ENCODE data around the gene VWA7.

The VWA7 gene

DNA sequence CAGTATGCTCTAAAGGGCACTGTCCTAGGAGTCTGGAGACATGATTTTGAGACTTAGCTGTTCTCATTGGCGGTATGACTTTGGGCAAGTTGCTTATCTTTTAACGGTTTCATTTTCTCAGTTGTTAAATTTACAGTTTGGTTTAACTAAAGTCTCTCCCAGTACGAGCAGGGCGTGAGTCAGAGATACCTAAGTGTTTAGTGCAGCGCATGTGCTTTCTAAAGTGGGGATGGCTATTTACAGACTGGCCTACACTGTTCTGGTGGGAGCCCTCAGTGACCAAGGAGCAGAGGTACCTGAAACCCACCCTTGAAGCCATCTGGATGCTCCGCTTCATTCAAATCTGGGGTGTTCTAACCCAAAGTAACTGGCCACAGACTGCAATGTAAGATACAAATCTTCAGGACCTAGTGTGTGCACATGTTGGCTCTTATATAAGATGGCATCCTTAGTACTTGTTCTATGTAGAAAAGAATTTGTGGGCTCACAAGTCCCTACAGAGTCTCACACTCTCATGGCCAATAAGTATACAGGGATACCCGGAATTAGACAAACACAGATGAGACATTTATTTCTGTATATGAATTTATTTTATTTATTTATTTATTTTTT lies 26.6 kb downstream of the VWA7 start:
- no peak for DNase-seq

DNA sequence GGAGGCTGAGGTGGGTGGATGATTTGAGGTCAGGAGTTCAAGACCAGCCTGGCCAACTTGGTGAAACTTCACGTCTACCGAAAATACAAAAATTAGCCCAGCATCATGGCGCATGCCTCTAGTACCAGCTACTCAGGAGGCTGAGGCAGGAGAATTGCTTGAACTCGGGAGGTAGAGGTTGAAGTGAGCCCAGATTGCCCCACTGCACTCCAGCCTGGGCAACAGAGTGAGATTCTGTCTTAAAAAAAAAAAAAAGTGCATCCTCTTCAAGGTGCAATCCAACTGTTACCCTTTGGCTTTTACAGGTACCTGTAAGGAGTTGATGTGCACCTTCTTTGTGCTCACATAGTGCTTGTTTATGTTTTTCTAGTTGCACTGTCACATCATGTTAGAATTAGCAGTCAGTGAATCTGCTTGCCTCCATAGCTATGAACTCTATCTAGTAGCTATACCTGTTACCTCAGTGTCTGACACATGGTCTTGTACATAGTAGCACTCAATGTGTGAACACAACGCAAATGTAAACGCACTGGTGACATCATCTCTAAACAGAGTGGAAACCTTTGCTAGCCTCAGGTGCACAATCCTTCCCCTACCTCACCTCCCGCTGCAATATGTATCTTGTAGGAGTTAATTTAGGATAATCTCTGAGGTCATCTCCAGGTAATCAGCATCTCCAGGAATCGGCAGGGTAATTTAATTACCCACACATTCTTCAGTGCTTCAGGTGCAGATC lies 27.7 kb downstream of the VWA7 start:
- DNase-seq = no peak

DNA sequence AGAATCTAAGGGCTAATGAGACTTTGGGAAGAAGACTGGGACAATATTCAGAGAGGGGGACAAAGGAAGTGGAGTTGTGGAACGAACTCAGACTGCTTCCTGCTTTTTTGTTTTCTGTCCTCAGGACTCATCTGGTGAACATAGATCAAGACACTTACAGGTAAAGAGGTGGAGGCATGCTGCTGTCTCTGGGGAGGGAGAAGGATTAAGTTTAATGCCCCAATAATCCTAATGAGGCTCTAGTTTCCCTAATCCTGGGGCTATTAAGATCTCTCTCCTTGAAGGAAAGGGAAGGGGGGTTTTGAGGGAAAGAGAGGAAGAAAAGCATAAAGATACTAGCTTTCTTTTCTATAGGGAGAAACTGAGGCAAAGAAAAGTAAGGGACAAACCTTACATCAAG lies 32.7 kb downstream of the VWA7 start:
- DNase-seq = no peak

DNA sequence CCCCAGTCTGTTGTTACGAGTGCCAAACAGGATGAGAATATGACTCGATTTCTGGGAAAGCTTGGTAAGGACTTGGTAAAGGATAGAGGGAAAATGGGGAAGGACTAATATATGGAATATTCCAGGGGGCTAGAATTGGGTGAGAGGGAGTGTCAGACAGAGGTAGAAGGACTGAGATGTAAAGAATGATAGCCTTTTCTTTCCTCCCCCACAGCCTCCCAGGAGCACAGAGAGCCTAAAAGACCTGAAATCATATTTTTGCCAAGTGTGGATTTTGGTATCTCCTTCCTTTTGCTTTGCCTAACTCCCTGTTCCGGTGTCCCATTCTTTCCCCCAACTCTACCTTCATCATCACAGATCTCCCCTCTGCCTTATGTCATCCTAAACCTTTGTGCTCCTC lies 34.2 kb downstream of the VWA7 start:
- DNase-seq = no peak

DNA sequence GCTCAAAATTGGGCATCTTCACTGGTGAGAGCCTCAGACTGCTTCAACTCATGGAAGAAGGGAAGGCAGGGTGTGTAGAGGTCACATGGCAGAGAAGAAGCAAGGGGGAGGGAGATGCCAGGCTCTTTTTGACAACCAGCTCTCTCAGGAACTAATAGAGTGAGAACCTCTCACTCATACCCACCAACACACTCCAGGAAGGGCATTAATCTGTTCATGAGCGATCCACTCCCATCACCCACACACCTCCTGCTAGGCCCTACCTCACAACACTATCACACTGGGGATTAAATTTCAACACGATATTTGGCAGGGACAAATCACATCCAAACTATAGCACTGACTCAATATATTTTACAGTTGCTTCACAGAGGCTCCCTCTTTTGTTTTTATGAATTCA lies 35.3 kb downstream of the VWA7 start:
- DNase-seq = no peak

DNA sequence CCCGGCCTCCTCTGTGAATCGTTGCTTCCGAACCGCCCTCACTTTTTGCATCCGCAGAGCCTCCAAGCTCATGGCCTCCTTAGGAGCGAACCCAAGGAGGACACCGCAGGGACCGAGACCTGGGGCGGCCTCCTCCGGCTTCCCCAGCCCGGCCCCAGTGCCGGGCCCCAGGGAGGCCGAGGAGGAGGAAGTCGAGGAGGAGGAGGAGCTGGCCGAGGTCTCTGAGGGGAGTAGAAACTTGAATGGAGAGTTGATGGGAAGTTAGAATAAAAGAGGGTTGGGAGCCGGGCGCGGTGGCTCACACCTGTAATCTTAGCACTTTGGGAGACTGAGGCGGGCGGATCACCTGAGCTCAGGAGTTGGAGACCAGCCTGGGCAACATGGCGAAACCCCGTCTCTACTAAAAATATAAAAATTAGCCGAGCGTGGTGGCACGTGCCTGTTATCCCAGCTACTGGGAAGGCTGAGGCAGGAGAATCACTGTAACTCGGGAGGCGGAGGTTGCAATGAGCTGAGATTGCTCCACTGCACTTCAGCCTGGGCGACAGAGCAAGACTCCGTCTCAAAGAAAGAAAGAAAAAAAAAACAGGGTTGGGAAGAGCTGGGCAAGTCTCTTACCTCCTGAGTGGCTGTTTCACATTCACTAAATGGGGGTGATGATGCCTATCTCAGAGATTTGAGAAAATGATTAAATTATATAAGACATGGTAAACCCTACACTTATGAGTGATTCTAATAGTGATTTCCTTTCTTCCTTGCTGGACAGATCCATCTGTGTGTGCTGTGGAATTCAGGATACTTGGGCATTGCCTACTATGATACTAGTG lies 36.5 kb downstream of the VWA7 start:
- peak in 1 of 3 experiments; percentile 52 for DNase-seq

DNA sequence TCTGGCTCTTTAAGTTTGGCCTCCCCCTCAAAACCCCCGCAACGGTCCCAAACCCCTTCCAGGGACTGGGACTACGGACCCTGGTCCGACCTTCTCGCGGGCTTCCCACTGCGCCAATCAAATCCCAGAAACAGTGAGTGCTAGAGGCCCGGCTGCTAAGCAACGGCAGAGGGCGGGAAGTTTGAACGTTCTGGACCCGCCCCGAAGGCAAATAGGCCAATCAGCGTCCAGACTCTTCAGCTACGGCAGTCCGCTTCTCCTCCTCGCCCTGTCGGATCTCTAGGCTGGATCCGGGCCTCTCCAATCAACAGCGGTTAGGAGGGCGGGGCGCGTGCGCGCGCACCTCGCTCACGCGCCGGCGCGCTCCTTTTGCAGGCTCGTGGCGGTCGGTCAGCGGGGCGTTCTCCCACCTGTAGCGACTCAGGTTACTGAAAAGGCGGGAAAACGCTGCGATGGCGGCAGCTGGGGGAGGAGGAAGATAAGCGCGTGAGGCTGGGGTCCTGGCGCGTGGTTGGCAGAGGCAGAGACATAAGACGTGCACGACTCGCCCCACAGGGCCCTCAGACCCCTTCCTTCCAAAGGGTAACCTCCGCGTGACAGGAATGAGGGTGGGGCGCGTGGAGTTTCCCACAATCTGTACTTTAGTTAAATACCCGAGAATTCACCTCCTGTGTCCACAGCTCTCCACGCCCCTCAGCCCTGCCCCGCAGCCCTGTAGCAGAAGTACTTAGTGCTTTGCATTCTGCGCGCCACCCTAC lies 37.3 kb downstream of the VWA7 start, which contains the start of gene MSH5:
TSS of gene MSH5 (plus strand) at position 367 of the 758 bp plus-strand sequence. CDS start 462 bp downstream, outside the sequence.
- DNase-seq = peak; percentile 99 to 100 (median 99)

DNA sequence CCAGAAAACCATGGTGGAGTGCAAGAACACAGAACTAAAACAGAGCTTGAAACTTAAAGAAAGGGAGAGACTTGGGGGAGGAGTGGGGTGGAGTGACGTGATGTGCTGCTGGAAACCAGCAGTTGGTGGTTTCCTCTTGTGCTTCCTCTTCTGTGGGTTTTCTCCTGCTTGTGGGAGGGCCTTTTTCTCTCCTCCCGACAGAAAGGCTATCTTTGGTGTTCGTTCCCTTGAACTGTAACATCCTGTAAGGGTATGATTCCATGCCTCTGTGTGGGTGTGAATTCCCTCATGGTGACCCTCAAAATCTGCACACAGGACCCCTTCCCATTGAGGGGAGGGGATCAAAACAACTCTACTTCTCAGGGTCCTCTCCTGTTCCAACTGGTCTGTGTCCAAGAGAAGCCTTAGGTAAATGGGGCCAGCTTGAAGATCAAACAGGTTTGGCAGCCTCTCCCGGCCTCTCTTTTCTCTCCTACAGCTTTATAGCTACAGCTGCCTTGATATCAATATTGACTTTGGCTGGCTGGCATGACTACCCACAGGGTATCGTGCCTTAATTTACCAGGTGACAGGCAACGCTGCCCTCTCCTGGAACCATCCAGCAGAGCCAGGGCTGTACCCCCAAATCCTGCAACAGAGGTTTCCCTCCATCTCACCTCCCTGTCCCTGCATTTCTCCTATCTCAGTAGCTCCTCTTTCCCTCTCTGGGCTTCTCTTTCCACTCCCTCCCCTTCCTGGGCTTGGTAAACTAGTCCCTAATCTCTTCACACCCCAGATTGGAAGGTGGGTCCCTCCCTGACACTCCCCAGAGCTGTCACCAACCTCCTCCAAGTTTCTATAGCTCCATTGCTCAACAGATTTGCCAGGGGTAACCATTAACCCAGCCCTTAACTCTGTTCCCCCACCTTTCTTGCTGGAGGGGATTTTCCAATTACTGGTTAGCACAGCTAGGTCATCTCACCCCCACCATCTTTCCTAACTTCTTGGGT lies 38.8 kb downstream of the VWA7 start:
- peak; percentile 10 to 92 (median 84) for DNase-seq

DNA sequence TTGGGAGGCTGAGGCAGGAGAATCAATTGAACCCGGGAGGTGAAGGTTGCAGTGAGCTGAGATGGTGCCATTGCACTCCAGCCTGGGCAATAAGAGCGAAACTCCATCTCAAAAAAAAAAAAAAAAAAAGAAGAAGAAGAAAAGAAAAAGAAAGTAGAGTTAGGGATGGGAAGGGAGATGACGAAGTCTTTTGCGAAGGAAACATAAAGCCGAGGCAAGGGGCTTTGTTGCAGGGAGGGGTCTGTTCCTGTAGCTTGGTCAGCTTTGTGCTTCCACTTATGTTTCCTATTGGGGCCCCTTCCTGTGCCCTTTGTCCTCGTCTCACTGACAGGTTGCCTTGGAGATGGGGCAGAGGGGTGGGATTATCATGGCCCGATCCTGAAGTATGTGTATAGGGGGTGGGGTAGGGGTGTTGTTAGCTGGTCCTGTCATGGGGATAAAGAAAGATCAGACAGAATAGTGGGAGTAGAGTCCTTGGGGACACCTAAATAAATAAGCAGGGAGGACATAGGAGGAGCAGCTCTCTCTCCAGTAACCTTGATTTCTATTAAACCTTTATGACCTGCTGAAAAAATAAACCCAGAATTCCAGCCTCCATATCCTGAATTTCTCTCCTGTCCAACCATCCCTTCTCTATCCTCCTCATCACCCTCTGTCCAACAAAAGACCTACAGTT lies 39.7 kb downstream of the VWA7 start:
- peak in 2 of 3 experiments; percentile 47 to 82 for DNase-seq

DNA sequence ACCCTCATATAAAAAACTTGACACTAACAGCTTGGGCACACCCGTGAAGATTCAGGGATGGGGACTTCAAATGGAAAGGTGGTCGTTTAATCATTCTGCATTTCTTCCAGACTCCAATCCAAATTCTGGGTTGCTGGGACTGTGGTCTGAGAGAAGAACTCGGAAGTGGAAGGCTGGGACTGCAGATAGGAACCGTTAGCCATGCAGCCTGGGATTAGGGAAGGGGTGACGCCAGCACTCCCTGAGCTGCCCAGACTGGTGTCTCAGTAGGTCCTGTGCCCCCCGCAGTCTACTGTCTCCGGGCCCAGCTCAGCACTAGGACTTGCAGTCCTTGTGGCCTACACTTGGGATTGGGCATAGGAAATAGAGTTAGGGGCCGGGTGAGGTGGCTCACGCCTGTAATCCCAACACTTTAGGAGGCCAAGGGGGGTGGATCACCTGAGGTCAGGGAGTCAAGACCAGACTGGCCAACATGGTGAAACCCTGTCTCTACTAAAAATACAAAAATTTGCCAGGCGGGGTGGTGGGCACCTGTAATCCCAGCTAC lies 40.3 kb downstream of the VWA7 start:
- no peak for DNase-seq

DNA sequence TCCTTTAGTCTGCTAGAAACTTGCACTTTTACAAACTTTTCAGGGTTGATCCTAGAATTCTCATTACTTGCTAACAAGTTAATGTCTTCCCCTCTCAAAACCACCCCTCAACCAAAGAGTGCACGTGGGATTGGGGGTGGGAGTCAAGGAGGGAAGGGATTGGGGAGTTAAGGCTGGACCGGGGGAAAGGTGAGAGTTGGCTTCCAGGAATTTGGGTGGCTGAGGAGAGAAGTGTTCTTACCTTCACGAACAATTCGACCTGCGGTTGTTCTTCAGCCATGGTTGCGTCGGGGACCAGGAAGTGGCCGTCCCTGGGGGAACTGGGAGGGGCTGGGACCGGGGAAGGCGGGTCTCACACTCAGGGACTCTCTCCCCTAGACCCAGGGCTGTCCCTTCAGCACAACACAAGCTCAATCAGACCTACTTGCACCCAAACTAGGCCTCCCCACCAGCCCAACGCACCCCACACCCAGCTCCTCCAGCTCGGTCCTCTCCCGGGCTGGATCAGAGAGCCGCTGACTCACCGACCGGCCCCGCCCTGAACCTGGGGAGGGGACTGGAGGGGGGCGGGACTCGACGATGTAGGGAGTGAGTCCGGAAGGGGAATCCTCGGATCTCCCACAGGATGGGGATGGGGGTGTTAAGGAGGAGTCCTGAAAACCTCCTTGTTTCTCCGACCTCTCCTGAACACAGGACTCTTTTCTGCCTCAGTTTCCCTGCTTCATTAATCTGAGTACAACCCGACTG lies 40.9 kb downstream of the VWA7 start, which contains the start of gene CLIC1:
TSS of gene CLIC1 (minus strand) at position 510 of the 747 bp plus-strand sequence. CDS start at position 280, 230 bp downstream.
- DNase-seq = peak; percentile 72 to 89 (median 77)

DNA sequence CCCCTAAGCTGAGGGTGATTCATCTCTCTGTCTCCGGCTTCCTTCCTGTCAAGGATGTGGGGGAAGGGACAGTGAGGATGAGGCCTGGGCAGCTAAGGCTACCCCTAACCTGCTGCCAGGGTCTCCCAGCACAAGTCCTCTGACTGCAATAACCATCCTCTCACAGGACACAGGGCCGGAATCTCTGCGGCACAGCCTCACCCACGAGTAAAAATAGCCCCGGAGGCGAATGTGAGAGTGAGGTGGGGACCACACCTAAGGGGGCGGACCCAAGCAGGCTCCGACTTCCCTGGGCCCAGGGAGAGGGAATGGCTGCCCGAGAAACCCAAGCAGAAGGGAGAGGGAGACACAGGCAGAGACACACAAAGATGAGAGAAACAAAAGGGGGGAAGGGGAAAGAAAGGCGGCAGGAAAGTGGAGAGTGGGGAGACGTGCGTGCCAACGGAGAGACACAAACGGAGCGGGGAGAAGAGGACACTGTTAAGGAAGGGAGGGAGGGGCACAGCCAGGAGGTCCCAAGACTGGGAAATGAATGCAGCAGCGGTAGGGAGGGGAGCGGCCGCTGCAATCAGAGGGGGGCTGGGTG lies 42.2 kb downstream of the VWA7 start:
- peak; percentile 8 to 47 (median 35) for DNase-seq

DNA sequence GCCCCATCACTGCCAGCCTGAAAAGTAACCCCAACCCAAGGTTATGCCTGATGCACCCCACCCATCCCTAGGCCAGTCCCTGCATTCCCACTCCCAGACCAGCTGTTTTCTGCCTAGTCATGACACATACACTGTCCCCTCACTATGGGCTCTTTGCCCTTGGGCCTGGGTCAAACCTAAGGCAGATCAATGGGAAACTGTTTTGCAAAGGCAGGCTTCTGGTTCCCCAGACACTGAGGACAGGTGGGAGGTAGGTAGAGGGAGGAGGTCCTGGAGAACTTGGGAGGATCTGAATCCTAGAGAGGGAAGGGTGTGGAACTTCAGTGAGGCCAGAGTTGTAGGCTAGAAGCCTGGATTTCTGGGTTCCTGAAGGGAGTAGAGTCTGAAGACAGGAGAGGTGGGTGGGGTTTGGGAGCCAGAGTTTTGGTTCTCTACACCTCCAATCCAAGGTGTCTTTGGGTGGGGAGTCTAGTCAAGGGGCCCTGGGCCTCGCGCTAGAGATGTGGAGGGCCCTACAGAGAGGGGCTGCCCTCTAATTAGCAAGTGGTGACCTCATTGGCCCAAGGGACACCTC lies 42.8 kb downstream of the VWA7 start:
- DNase-seq = no peak

DNA sequence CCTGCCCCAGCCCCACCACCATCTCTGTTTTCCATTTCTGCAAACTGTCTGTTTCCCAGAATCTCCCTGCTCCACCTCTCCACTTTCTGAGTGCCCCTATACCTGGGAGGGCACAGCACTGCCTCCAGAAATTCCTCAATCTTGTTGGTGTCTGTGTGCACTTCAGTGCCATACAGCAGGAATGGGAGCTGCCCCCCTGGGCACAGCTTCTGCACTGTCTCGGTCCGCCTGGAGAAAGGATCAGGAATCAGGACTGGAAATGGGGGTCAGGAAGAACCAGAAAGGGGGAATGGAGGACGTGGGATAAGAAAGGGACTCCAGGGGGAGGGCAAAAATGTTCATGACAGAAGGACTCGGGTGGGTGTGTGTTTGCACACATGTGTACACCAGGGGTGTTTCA lies 43.4 kb downstream of the VWA7 start:
- peak in 1 of 3 experiments; percentile 12 for DNase-seq

DNA sequence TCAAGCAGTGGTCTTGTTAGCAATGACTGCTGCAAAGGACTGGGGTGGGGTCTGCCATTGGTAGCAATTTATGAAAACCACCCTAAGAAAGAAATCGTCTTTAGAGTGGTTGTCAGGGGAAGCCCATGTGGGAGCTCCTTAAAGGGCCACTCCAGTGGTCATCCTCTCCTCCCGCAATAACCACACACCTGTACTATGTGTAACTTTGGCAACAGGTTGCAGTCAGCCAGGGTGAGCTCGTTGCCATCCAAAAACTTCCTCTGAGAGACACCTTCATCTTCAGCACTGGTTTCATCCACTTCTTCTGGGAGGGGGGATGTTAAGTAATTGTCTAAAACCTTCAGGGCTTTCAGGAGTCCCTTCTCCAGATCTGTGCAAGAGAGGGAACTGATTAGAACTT lies 45.1 kb downstream of the VWA7 start:
- DNase-seq = peak in 1 of 3 experiments; percentile 10

DNA sequence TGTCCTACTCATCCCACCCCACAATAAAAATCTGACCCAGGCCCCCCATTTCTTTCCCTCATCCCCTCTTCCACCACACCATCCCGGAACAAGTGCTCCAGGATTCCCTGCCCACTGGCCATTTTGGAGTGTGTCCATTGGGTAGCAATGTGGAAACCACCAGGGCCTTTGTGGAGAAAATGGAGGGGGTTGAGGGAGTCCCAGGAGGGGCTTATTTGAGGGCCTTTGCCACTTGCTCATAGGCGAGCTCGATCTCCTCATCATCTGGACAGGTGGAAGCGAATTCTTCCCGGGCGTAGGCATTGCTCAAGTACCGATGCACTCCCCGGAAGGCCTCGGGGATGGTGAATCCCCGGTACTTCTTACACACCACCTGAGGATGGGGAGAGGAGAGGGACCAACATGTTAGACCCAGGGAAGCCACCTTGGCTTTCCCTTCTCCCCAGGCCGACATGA lies 46.5 kb downstream of the VWA7 start:
- peak in 1 of 3 experiments; percentile 23 for DNase-seq

DNA sequence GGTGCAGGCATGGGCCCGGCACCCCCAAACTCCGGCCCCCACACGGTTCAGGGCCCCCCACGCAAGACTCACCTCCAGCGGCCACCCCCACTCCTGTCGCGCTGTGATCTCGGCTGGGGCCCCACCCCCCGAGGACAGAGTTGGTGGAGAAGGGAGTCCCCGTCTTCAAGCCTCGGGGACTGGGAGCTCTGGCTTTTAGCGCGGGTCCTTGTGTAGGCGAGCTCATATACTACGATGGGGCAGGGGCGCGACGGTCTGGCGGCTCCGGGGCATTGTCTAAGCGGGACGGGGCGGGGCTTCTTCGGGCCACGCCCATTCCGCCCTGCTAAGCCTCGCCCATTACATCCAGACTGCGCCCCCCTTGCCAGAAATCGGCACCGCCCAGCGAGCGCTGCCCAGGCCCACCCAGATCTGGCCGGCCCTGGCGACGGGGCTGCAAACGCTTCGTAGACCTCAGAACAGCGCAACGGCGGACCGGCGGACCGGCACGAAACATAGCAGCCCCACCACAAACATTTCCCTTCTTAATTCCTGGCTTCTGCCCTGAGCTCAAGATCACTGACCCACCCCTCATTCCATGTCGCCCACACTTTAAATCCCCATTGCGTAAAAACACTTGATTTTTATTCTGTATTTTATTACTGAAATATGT lies 47.0 kb downstream of the VWA7 start:
- DNase-seq = peak in 1 of 3 experiments; percentile 62

DNA sequence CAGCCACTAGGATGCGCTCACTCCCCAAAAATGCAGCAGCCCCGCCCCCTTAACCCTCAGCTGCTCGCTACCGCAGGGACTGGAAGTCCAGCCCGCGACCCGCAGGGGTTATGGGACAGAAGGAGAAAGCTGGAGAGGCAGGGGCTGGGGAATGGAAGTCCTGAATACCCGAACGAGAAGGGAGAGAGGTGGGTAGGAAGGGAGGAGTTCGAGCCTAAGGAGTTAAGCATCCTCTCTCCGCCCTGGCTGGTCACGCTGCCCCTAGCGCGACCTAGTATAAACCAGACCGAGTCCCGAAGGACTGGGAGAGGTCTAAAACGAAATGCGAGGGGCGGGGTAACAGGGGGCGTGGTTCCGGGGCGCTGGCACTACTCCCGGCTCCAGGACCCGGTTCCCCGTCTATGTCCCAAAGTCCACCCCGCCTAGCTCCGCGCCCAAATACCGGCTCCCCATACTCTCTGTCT lies 47.6 kb downstream of the VWA7 start:
- peak in 2 of 3 experiments; percentile 14 to 68 for DNase-seq

Data from NCI-H1417 (cell line).